Inflammatory macrophage treated with lipopolysaccharide for 1 hour (primary cell): ENCODE data around the gene SYNM.

Experiments used
- DNase-seq, 2 donors: peaks; one replicate each; pipeline ENCODE4 v3.0.0-alpha.2; 2020 to 2022

Gene SYNM

DNA sequence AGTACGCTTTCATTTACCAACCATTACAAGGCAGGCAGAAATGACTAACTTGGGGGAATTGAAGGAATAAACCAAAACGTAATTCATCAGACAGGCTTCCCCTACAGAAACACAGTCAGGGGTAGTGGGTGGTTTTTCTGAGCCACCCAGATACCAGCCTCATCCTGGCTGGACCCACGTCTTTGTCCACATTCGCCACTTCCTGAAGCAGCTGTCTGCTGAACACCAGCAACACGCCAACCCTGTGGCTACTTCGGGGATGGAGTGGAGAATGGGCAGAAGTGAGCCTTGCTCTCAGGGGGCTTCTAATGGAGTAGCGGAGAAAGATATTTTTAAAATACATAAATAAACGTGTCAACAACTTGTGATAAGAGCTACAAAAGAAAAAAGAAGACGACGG lies 40.1 kb downstream of the SYNM start:
- no peak for DNase-seq

DNA sequence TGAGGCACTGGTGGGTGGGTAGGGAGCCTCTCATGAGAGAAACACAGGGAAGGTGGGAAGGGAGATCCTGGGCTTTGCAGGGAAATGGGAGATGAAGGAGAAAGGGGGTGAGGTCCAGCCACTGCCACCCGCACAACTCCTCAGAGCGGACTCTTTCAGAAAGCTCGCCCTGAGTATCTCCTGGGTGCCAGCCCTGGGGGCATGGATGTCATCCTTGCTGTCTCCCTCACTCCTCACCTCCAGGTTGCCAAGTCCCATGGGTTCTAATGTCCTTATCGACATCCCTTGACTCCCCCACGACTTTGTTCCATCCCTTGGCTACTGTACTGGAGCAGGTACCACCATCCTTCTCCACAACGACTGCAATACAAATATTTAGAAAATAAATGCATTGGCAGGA lies 40.9 kb downstream of the SYNM start:
- DNase-seq, result no peak

DNA sequence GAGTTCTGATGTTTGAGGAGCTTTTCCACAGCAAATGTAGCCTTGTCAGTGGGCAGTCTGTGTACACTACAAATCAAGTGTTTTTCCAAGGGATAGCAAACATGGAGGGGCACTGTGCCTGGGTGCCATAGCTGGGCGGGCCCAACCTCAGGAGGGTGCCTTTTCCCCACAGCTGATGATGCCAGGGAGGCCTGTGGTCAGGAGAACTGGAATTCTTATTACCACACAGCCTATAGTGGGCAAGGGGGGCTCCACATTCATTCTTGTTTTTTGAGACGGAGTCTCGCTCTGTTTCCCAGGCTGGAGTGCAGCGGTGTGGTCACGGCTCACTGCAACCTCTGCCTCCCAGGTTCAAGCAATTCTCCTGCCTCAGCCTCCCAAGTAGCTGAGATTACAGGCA lies 41.8 kb downstream of the SYNM start:
- DNase-seq, result no peak

DNA sequence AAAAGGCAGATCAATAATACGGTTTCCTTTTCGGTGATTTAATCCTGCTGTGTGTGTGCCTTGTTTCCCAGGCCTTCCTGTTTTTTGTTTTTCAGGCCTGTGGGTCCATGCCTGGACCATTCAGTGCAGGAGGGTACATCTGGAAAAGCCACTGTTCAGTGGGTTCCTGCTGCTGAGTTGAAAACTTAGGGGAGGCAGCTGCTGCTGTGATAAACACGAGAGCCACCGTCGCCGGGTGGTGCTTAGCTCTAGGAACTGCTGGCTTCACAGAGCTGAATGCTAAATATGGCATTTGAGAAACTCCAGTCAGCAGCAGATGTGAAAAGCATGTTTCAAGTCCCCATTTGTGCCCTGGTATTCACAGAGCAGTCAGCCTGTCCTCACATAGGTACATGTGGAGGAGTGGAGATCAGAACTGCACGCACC lies 44.0 kb downstream of the SYNM start:
- no peak for DNase-seq

DNA sequence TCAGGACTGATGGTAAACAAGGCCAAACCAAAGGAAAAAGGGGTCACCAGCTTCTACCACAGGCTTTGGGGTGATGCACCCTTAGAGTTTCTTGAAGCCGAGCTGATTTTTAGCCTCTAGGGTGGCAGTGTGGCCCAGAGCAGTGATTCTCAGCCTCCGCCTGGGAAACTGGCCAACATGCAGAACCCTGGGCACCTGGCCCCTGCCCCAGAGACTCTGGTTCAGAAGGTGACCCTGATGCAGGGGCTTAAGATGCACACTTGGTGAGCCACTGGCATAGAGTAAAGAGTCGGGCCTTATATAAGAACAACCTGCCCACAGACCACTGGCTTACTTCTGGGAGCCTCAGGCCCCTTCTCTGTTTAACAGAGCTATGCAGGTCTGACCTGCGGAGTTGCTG lies 44.5 kb downstream of the SYNM start:
- DNase-seq, result no peak

DNA sequence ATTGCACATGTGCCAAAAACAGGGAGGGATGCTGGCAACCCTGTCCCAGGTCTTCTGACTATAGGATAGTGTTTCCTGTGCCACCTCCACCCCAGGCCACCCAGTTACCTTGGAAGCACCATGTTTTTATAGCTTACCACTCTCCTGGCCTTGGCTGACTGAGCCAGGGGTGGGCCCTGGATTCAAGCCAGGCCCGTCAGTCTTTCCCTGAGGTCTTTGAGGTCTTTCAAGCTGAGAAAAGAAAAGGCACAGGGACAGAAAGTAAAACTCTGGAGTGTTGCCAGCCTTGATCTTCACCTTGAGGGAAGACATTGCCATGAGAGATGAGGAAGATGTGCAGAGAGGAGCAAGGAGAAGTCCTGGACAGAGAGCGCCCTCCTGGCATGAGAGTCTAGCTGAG lies 46.3 kb downstream of the SYNM start:
- DNase-seq, result no peak

DNA sequence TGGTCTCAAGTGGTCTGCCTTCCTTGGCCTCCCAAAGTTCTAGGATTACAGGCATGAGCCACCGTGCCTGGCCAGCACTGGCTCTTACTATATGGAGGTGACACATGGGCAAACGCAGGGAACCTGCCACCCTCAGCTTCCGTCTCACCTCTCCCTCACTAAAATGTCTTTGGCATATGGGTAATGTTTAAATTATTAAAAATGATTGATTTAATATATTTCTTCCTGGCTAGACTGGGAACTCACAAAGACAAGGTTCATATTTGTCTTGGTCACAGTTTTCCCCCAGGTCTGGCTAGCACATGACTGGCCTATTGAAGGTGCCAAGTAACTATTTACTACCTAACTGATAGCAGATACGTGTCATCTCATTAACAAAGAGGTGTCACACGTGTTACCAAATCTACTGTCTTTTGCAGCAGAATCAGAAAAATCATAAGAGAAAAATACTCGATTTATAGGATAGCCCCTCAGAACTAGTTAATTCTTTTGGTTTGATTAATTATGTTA lies 48.2 kb downstream of the SYNM start:
- DNase-seq, result no peak

DNA sequence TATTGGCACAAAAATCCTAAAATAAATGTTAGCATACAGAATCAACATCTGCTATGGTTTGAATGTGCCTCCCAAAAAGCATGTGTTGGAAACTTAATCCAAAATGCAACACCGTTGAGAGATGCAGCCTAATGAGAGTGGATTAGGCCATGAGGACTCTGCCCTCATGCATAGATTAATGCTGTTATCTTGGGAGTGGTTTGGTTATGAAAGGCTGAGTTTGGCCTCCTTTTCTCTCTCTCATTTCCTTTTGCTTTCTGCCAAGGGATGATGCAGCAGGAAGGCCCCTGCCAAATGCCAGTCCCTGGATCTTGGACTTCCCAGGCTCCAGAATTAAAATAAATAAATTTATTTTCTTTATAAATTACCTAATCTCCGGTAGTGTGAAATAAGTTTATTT lies 49.4 kb downstream of the SYNM start:
- no peak for DNase-seq

DNA sequence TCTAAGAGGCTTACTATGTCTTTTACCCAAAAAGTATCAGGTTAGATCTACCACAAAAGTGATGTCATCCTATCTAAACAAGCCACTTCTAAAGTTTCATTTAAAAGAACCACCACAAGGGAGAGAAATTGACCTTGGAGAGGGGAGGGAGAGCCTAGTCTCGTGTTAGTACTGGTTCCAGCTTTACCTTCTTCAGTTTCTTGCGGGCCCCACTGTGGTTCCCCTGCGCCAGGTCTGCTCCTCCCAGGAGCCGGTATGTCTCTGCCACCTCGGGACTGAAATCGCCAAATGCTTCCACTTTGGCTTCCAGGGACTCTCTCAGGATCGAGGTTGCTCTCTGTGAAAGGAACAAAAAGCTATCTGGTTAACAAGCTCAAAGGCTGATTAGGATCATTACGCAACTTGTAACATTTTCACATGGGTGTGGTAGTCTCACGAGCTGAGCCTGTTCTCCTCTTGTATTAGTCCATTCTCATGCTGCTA lies 51.1 kb downstream of the SYNM start:
- no peak for DNase-seq

DNA sequence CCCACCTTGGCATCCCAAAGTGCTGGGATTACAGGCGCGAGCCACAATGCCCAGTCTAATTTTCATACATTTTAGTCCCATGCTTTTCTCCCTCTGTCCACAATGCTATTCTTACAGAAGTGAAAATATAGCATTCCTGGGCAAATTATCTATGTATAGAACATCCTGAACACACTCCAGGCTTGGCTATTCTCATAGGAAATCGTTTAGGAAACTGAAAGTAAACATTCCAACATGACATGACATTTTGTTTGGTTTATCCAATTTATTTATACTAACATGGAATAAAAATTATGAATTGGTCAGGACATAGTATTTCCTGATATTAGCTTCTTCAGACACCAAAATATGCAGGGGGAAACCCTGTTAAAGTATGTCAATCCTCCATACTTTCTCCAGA lies 52.6 kb downstream of the SYNM start:
- DNase-seq, result no peak

DNA sequence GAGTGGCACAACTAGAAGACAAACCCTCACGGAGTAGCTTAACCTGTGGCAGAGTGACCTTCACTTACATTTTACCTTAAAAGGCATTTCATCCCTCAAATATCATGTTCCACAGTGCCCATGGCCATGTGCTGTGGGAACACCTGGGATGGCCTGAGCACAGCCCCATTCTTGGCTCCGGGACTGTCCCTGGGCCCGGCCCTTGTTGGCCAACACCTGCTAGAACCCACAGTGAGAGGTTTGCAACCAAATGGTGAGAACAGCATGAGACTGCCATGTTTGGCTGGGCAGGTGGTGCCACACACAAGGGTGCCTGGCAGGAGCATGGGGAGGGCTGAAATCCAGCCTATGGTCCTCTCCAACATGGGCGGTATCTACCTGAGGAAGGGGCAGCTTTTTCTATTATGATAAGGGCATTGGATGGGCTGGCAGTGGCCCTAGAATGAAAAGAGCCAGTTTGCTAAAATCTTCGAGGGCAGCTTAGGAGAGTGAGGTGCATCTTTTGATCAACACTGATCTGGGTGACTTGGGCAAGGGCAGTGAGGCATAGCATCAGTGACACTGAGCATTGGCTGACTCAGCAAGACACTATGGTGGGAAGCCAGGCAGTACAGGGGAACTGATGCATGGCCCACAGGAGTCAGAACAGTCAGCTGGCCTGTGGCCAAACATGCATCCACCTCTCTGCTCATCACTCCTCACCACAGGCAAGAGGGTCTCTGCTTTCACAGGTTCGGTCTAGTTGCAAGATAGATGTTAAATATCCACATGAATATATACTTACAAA lies 53.9 kb downstream of the SYNM start:
- no peak for DNase-seq

DNA sequence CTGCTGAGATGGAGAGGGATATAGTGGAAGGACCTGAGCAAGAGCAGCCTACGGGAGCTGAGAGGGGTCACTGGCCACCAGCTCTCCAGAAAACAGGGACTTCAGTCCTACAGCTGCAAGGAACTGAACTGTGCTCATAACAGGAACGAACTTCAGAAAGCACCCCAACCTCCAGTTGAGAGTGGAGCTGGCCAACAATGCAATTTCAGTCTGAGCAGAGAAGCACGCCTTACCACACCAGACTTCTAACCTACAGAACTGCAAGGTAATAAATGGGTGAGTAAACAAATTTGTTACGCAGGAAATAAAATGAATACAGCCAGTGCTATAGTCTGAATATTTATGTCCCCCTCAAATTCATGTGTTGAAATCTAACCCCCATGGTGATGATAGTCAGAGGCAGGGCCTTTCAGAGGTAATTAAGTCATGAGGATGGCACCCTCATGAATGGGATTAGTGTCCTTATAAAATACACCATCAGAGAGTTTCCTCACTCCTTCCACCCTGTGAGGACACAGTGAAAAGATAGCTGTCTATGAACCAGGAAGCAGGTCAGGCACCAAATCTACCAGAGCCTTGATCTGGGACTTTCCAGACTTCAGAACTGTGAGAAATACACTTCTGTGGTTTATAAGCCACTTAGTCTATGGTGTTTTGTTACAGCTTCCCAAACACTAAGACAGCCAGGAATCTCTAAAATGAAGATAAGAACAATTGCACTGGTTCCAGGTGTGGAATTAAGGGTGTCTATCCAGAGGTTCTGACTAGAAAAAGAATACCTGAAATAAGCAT lies 58.6 kb downstream of the SYNM start:
- peak in 1 of 2 donors; percentile 4 for DNase-seq

DNA sequence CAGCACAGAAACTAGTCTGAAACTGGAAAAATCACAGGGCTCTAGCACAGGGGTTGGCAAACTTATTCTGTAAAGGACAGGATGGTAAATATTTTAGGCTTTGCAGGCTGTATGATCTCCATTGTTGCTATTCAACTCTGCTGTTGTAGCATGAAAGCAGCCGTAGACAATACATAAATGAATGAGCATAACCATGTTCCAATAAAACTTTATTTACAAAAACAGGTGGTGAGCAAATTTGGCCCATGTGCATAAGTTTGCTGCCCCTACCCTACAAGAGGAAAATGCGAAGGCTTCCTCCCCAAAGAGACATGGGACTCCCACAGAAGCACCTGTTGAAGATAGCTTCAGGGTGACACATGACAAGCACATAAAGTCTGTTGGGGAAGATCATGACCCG lies 59.2 kb downstream of the SYNM start:
- no peak for DNase-seq

DNA sequence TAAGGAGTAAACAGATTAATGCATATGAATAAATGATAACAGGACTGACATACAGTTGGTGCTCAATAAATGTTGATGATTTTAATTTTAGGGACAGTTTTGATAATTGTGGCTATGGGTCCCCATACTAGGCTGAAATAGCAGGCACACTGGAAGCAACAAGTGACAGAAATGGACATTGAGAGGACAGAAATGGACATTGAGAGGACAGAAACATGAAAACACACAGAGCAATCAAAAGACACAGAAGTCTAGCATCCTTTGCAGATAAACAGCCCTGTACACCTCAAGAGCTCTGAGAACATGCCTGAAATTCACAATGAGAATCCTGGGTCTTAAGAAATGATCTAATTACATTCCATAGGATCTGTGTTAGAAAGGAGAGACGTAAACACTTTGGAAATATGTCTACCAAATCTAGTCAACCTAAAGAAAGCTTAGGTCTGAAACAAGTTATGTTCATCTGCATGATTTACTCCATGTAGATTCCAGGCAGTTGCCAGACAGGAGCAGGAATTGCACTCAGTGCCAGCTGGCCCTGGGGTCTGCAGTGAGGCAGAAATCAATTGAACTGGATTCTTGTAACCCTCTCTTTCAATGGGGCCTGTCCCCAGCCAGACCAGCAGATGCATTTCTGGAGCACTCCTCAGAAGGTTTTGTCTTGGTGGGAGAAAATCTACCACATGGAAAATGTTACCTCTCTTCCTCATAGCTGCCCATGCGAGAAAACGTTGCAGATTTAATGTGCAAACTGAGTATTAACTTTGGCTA lies 60.3 kb downstream of the SYNM start:
- no peak for DNase-seq

DNA sequence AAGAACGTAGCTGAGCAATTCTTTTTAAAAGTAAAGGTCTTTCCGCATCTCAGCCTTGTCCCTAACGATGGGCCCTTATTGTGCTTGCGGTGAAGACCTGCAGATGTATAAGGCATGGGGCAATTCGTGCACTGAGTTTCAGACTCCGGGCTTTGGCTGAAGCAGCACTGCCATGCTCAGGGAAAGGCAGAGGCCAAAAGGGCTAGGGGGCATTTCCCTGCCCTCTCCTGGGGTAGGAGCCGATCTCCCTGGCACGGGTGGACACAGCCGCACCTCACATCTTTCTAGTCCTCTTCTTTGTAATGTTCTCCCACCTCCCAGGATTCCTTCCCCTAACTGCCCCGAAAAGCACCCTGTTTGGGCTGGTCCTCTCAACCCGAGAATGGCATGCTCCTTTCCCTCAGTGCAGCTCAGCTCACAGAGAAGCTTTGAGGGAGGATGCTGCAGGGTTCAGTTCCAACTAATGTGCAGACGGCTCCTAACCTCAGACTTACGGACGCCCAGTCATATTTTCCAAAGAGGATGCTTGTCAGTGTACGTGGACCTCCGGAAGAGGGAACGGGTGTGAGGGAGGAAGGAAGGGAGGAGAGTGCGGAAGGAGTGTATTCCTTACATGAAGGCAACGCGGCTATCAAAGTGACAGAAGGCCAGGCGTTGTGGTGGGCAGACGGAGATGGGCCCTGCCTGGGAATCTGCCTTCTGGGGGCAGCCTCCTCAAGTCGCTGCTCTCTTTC lies 61.2 kb downstream of the SYNM start:
- DNase-seq, result no peak

DNA sequence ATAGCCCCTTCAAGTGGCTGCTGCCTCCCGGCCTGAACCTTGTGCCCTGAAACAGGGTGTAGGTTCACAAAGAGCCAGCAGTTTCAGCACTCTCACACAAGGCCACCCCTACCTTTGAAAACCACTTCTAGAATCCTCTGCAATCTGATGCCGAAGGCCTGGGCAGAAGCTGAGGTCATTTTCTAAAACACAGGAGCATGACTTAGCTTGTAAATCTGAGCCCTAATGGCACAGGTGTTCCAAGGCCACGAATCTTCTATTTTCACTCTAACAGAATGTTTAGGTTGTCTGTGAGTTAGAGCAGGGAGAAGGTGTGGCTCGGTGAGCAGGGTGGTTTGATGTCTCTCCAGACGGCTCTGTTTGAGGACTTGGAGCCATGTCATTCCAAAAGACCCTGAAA lies 62.3 kb downstream of the SYNM start:
- DNase-seq, result no peak

DNA sequence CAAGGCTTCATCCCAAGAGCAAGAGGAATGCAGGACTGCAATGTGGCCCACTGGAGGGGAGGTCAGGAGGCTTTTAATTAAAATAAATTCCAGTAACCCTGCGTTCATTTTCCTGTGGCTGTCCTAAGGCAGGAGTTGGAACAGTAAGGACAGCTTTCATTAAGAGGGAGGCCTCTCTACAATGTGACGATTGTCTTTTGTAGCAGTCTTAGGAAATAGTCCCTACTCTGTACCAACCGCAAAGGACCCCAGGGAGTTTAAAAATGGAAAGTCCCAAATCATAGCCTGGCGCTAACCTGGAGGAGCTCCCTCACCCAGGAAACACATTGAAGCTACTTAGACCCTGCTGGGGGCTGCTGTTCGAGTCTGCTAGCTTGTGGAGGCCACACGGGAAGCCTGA lies 62.8 kb downstream of the SYNM start:
- DNase-seq, result no peak

DNA sequence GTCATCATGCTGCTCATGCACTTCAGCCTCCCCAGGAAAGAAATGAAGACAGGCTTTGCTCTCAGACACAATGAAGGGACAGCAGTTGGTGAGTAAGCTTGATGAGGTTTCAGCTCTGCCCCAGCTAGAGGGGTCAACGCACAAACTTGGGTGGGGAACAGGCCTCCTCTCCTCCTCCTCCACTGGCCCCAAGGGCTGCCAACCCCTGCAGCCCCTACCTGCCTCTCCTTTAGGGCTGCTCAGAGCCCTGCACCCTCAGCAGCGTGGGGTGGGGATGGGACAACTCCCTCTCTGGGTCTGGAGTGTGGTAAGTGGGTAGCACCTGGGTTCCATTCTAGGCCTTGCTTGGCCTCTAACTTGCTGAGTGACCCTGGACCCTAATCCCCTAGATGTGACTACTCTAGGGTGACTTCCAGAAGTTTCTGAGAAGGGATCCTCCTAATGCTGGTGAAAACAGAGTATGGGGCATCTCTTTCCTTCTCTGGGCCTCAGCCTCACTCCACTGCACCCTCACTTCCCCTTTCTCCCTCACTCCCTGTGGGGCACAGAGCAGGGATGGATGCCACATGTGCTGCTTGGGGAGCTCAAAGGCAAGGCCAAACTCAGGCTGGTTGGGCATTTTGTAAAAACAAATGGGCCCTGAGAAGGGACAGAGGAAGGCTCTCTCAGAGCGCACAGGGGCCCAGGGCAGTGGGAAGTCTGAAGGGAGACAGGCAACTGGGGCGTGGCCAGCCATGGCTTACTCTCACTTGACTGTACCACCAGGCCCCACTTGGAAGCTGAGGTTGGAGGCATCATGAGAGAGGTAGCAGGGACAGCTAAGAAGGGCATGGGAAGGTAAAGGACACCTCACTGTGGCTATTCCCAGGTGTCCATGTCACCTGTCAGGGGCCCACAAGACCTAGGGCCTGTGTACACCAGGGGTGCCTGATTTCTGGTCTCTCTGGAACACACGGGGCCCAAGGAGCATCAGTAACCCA lies 64.0 kb downstream of the SYNM start:
- DNase-seq, result no peak

DNA sequence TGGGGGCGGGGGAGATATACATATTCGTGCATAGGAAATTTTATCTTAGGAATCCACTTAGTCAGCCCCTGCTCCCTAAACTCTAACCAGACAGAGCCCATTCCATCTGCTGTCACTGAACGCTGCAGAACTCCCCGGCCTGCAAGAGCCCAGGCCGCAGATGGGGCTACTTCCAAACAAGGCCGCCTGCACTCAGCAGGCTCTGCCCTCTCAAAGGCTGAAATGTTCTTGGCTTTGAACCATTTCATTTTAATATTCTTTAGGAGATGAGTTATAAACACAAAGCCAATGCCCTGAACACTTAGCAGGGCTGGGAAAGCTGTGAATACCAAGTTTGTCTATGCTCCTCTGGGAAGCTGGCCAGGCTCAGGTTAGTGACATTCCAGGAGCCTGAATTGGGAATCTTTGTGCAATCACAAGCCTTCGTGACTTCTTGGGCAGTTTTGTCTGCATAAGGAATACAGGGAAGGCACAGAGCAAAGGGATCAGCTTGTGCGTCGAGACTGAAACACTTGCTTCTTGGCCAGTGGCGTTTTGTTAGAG lies 65.0 kb downstream of the SYNM start:
- no peak for DNase-seq

DNA sequence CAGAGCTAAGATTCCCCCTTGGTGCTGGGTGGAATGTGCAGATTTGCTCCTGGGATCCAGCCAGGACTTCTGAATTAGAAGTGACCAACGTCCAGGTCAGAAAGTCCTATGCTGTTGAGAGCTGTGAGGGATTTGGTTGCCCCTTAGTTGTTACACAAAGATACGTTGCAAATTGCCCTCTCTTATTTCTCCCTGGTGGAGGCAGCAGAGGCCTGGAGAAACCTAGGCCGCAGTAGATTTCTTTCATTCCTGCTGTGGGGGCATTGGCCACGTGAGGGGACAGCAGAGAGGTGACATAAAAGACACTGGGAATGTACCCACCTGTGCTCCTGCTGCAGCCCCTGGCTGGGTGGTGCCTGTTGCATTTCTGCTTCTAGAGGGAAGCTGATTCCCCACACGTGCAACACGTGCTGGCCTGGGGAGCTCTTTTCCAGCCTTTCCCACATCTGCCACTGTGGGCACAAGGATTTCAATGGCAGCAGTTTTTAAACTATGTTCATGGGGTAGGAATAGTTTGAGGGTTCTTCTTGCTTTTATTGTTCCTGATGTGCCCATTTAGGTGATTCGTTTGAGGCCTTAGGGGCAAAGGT lies 65.7 kb downstream of the SYNM start:
- DNase-seq, result no peak

DNA sequence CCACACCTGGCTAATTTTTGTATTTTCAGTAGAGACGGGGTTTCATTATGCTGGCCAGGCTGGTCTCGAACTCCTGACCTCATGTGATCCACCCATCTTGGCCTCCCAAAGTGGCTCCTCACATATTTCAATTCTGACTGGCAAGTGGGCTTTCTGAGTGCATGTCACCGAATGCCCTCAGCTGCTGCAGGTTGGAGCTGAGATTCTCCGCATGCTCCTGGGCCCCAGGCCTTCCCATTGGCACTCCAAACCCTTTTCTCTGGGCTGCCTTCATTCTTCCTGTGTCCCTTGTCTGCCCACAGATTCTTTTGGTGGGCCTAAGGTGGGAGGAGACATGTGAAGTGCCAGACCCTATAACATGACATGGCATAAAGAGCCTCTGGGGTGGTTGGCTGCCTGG lies 67.3 kb downstream of the SYNM start:
- DNase-seq, result no peak
